HK-2 (cell line): ENCODE data around the gene NFYB.
A peak's percentile ranks its signal among the peaks of the same experiment; 100 is the strongest.
"Not testable (repeated sequence)": the region's sequence is repeated elsewhere in the genome, so short reads cannot be mapped to it uniquely, and the experiment has no call there.

Source experiments
- DNase-seq: peaks from one replicate; pipeline ENCODE4 v3.0.0-alpha.2; 2018; ENCODE audit not compliant: unreplicated experiment

The NFYB gene

GRCh38 chr12:104114834-104115586 is 23.0 kb downstream of the NFYB start:
- DNase-seq = not testable (repeated sequence)

GRCh38 chr12:104109446-104110271 is 28.4 kb downstream of the NFYB start:
- DNase-seq = no peak

DNA sequence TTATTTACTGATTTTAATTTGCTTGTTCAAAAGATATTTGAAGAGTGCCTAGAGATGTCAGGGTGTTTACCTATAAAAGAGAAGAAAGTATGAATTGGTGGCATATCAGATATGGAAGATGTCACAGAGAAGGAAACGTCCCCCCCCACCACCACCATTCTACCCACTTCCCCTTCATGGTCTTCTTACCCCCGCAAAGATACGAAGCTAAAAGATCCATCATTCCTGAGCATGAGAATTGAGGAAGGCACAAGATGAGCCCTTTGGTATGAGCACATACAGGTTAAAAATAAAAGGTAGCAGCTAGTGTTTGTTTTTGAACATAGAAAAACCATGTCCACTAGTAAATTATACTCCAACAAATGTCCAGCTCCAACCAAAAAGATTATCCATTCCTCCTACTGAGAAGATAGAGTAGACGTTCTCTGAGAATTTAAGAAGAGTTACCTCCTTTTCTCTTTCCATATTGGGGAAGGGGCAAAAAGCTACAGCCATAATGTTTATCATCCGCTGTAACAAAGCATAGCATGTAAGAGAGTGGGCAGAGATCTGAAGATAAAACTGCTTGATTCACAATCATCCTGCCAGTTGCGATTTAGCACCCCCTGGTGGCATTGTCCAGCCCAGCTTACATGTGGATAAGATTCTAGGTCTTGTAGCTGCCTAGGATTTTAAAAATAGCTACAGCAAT is 29.1 kb downstream of the NFYB start:
- peak; percentile 73 for DNase-seq

DNA sequence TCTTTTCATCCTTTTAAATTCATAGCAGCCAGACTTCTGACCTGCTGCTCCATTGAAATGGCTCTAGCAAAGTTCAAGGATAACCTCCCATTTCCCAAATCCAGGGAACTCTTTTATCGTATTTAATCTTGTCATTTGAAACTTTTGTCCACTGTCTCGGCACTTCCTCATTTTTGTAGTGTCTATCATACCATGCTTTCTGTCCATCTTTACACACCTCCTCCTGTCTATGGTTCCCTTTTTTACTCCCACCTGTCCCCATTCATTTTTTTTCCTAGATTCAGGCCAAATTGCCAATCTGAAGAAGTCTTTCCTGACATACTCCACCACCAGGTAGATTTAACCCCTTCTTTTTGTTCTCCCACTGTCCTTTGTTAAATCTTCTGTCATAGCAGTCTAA is 31.0 kb downstream of the NFYB start:
- DNase-seq = no peak

- DNase-seq = no peak
These were observed 32.5 kb downstream of the NFYB start for GRCh38 chr12:104105461-104105860.

DNA sequence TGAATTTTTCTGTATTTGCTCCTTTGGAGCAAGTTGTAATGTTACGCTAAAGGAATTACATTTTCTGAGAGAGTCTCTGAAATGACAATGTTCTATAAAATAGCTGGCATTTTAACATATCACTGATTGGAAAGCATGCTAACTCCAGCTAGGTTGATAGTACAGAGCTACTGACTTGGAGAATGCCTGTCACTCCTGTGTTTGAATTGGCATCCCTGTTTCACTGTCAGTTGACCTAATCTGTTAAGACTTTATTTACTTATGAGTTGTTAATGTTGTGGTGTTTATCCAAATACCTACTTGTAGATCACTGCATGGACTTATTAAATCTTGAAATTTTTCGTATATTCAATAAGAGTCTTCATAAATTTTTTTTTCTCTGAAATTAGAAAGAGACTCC is 40.1 kb downstream of the NFYB start:
- DNase-seq = no peak

DNA sequence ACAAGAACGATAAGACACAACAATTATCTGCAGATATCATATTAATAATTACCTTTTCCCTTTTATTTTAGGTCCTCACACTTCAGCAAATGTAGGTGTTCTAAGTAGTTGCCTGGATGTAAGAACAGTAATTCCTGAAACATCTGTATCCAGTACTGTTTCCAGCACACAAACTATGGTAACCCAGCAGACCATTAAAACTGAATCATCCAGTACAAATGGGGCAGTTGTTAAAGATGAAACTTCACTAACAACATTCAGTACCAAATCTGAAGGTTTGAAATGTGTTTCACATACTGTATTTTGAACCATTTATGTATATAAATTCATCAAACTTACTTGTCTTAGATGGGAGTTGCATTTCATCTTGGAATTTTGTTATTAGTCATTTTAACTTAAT is 42.7 kb downstream of the NFYB start:
- no peak for DNase-seq

- no peak for DNase-seq
These were observed 43.7 kb downstream of the NFYB start for GRCh38 chr12:104094284-104094683.

DNA sequence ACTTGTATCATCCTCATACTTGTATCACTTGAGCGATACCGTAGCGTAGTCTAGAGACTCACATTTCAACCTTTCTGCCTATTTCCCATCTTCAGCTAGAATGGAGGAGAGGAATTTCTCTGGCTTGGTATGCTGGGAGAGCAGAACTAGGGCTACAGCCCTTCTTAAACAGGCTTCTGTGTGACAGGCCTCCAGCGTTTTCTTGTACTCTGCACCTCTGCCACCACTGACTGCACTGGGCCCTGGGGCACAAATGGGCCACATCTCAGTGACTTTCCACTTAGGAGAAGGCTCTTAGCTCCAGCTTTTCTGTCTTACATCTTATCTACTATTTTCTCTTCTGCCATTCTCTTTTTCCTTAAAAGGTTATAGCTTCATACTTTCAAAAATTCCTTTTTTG is 46.9 kb downstream of the NFYB start:
- DNase-seq = no peak

DNA sequence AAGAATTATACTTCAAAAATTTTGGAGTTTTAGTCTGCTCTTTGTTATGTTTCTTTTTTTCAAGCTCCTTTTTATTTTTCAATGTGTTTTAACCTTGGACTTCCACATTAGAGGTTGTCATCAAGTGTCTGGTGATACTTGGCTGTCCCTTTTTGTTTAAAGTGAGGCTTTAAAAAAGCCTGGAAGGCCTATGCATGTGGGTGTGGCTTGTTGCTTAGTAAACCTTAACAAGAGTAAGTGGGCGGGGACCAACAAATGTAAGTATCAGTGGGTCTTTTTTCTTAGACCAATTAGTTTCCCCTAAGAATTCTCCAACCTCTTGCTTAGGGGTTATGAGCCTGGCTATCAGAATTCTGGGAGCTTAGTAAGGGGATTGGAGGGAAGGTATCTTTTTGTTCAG is 47.3 kb downstream of the NFYB start:
- no peak for DNase-seq

- DNase-seq = no peak
These were observed 54.1 kb downstream of the NFYB start for GRCh38 chr12:104083769-104084475.

- no peak for DNase-seq
These were observed 57.2 kb downstream of the NFYB start for GRCh38 chr12:104080764-104081163.

- DNase-seq = no peak
These were observed 59.0 kb downstream of the NFYB start for GRCh38 chr12:104079024-104079423.

DNA sequence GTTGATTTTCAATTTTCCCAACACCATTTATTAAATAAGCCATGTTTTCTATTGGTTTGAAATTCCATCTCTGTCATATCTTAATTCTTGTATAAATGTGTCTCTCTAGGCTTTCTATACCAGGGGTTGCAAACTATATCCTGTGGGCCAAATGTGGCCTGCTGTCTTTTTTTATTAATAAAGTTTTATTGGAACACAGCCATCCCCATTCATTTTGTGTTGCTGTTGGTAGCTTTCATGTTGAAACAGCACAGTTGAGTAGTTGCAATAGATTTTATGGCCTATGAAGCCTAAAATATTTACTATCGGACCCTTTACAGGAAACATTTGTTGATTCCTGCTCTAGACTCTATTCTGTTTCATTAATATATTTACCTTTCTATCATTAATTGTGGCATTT is 64.3 kb downstream of the NFYB start:
- DNase-seq = no peak

- DNase-seq = no peak
These were observed 65.9 kb downstream of the NFYB start for GRCh38 chr12:104072099-104072498.
